A673 (cell line): Measurements from ENCODE around the gene ATF5.

Source experiments
- CTCF ChIP-seq: fragments of 300-800, 200-600 bp; sonication (generic); conservative IDR thresholded peaks from 2 replicates; pipeline ENCODE4 v1.5.1; 2017; ENCODE audit warnings: low read depth, mild to moderate bottlenecking, antibody characterized with exemption, low read length, moderate library complexity, mixed read lengths
- EZH2 ChIP-seq: fragments of 200-600 bp; sonication (generic); IDR thresholded peaks from 2 replicates; pipeline ENCODE4 v1.6.1; 2017; ENCODE audit warnings: borderline replicate concordance, low read depth, mild to moderate bottlenecking, mixed read lengths, antibody characterized with exemption, low read length; ENCODE audit not compliant: poor library complexity, severe bottlenecking

GRCh38 chr19:49981603-49982593 lies 52.9 kb downstream of the ATF5 start:
- TF ChIP-seq CTCF (no peak), EZH2 (no peak)
